Common myeloid progenitor, CD34-positive (primary cell): ENCODE data around the gene KLF2.

Source experiments
- CTCF ChIA-PET: fragments of 350-600 bp; sonication (Branson Sonifier 250); formaldehyde crosslinking; loops from one replicate; lab custom pipeline; 2021; ENCODE audit warnings: antibody characterized with exemption; lab: Charles Lee
- POLR2A ChIA-PET: fragments of 350-600 bp; sonication (Branson Sonifier 250); formaldehyde crosslinking; loops from one replicate; lab custom pipeline; 2021; ENCODE audit warnings: antibody characterized with exemption; lab: Charles Lee
- DNase-seq, 3 donors: peaks; one replicate each; pipeline versions ENCODE4 v3.0.0 to v3.0.0-alpha.2; 2013
- H3K27ac ChIP-seq, 2 experiments: 1 replicate in 1 of 2; 2 replicates in 1 of 2; pipeline ENCODE4 v1.7.0; 2013; ENCODE audit warnings: inconsistent platforms in 2 of 2, low read length in 2 of 2, mild to moderate bottlenecking in 2 of 2, low read depth in 1 of 2, moderate library complexity in 1 of 2; ENCODE audit not compliant: severe bottlenecking in 2 of 2, insufficient read depth in 1 of 2, poor library complexity in 1 of 2
- H3K27me3 ChIP-seq, 5 experiments: replicated peaks in 2 of 5; 1 replicate in 3 of 5; 2 replicates in 2 of 5; pipeline versions ENCODE4 v1.6.1 to v1.7.0; 2013; ENCODE audit warnings: low read length in 4 of 5, mild to moderate bottlenecking in 2 of 5, moderate library complexity in 2 of 5, inconsistent platforms in 1 of 5; ENCODE audit not compliant: insufficient read depth in 5 of 5, control insufficient read depth in 4 of 5
- H3K36me3 ChIP-seq, 4 experiments: 1 replicate in 2 of 4; 2 replicates in 2 of 4; pipeline versions ENCODE4 v1.6.1 to v1.7.0; 2013; ENCODE audit warnings: low read length in 3 of 4, control low read depth in 1 of 4, mild to moderate bottlenecking in 1 of 4; ENCODE audit not compliant: control insufficient read depth in 4 of 4, insufficient read depth in 4 of 4
- H3K4me1 ChIP-seq, 4 experiments: 1 replicate in 3 of 4; 2 replicates in 1 of 4; pipeline versions ENCODE4 v1.6.1 to v1.7.1; 2013; ENCODE audit warnings: low read length in 3 of 4, mild to moderate bottlenecking in 3 of 4, control low read depth in 1 of 4, inconsistent platforms in 1 of 4, moderate library complexity in 1 of 4; ENCODE audit not compliant: control insufficient read depth in 4 of 4, insufficient read depth in 4 of 4; ENCODE audit errors: control extremely low read depth in 1 of 4
- H3K4me3 ChIP-seq, 7 experiments: 1 replicate in 4 of 7; 2 replicates in 3 of 7; pipeline versions ENCODE4 v1.5.1 to v1.7.0; 2013; ENCODE audit warnings: mild to moderate bottlenecking in 7 of 7, low read length in 6 of 7, moderate library complexity in 6 of 7, inconsistent platforms in 2 of 7, low read depth in 2 of 7, control low read depth in 1 of 7; ENCODE audit not compliant: insufficient read depth in 4 of 7, control insufficient read depth in 1 of 7; ENCODE audit errors: extremely low read depth in 1 of 7
- H3K9me3 ChIP-seq, 5 experiments: 1 replicate in 4 of 5; 2 replicates in 1 of 5; pipeline versions ENCODE4 v1.6.1 to v1.7.1; 2013; ENCODE audit warnings: low read length in 4 of 5, mild to moderate bottlenecking in 2 of 5, inconsistent platforms in 1 of 5, low read depth in 1 of 5, moderate library complexity in 1 of 5; ENCODE audit not compliant: control insufficient read depth in 4 of 5, insufficient read depth in 2 of 5; ENCODE audit errors: control extremely low read depth in 1 of 5
- WGBS: methylation state at CpG from one replicate; pipeline ENCODE4 v1.1.5; 2013; ENCODE audit not compliant: insufficient coverage; 5-methylcytosine and 5-hydroxymethylcytosine counted together

The KLF2 gene

GRCh38 chr19:16372065-16372915, 47.7 kb downstream of the KLF2 start:
- POLR2A ChIA-PET, result interaction anchor here (1.1 kb wide), 1 partner anchor 48 kb away, joined by 4 read pairs; no protein-coding TSS in a partner anchor
- DNase-seq, result no peak
- Histone ChIP-seq H3K27ac (no peak overlapping the region), H3K9me3 (no peaks in the 10 kb centered on the region), H3K36me3 (peaks cover 3 to 48% (median 30%) of the 10 kb centered on the region in 4 experiments), H3K27me3 (peaks cover 0 to 4% (median 2%) of the 10 kb centered on the region in 5 experiments), H3K4me1 (peaks cover 33 to 58% (median 52%) of the 10 kb centered on the region in 4 experiments), H3K4me3 (peak overlapping the region in 5 of 7 experiments; percentile 4 to 62 (median 7))
- 83% methylated on average over 13 of the region's 17 CpGs for WGBS
- CTCF ChIA-PET, result interaction anchor here (0.7 to 3.5 kb wide), 9 partner anchors 10 to 125 kb away, joined by 3 to 19 read pairs (median 4); no protein-coding TSS in a partner anchor

- Histone ChIP-seq H3K27me3 (peaks cover 0 to 4% (median 2%) of the 10 kb centered on the region in 5 experiments), H3K9me3 (no peaks in the 10 kb centered on the region), H3K36me3 (peaks cover 3 to 51% (median 36%) of the 10 kb centered on the region in 4 experiments), H3K27ac (no peak overlapping the region), H3K4me1 (peaks cover 28 to 50% (median 44%) of the 10 kb centered on the region in 4 experiments), H3K4me3 (no peak overlapping the region)
- ChIA-PET POLR2A (interaction anchor here (1.0 kb wide), 1 partner anchor 49 kb away, joined by 4 read pairs; the partner anchor contains the start of gene KLF2), CTCF (interaction anchor here (1.0 to 2.2 kb wide), 3 partner anchors 10 to 34 kb away, joined by 3 to 6 read pairs (median 4); no protein-coding TSS in a partner anchor)
- WGBS, result 100% methylated on average over 4 of the region's 12 CpGs
- DNase-seq, result no peak
These were observed 48.5 kb downstream of the KLF2 start for GRCh38 chr19:16373079-16373478.

- Histone ChIP-seq H3K36me3 (peaks cover 3 to 53% (median 36%) of the 10 kb centered on the region in 4 experiments), H3K4me1 (peaks cover 23 to 45% (median 40%) of the 10 kb centered on the region in 4 experiments), H3K27me3 (peaks cover 0 to 4% (median 2%) of the 10 kb centered on the region in 5 experiments), H3K4me3 (no peak overlapping the region), H3K9me3 (no peaks in the 10 kb centered on the region), H3K27ac (no peak overlapping the region)
- POLR2A ChIA-PET, result interaction anchor here (1.0 kb wide), 1 partner anchor 49 kb away, joined by 4 read pairs; the partner anchor contains the start of gene KLF2
- CTCF ChIA-PET, result interaction anchor here (1.0 to 2.2 kb wide), 4 partner anchors 10 to 126 kb away, joined by 3 to 6 read pairs (median 4); no protein-coding TSS in a partner anchor
- 99% methylated on average over 12 of the region's 12 CpGs for WGBS
- DNase-seq, result no peak
These were observed 48.9 kb downstream of the KLF2 start for GRCh38 chr19:16373532-16373931.

GRCh38 chr19:16373989-16374388, 49.4 kb downstream of the KLF2 start:
- Histone ChIP-seq H3K36me3 (peaks cover 3 to 53% (median 36%) of the 10 kb centered on the region in 4 experiments), H3K27ac (no peak overlapping the region), H3K9me3 (no peaks in the 10 kb centered on the region), H3K4me1 (peaks cover 20 to 41% (median 36%) of the 10 kb centered on the region in 4 experiments), H3K4me3 (no peak overlapping the region), H3K27me3 (peaks cover 0 to 3% (median under 1%) of the 10 kb centered on the region in 5 experiments)
- whole genome bisulfite sequencing, result 88% methylated on average over 6 of the region's 8 CpGs
- DNase-seq, result no peak
- ChIA-PET CTCF (interaction anchor here (1.0 to 2.2 kb wide), 3 partner anchors 9 to 127 kb away, joined by 3 to 6 read pairs (median 3); no protein-coding TSS in a partner anchor), POLR2A (interaction anchor here (1.0 kb wide), 1 partner anchor 49 kb away, joined by 4 read pairs; the partner anchor contains the start of gene KLF2)

- POLR2A ChIA-PET, result no interaction called here
- no peak overlapping the region for H3K4me3 ChIP-seq
- no peaks in the 10 kb centered on the region for H3K9me3 ChIP-seq
- peaks cover 0 to 3% (median 0%) of the 10 kb centered on the region in 5 experiments for H3K27me3 ChIP-seq
- no peak overlapping the region for H3K27ac ChIP-seq
- peaks cover 17 to 36% (median 31%) of the 10 kb centered on the region in 4 experiments for H3K4me1 ChIP-seq
- DNase-seq, result no peak
- WGBS, result 98% methylated on average over 13 of the region's 13 CpGs
- CTCF ChIA-PET, result interaction anchor here (1.3 to 2.2 kb wide), 2 partner anchors 9 to 127 kb away, joined by 3 to 6 read pairs; no protein-coding TSS in a partner anchor
- H3K36me3 ChIP-seq, result peaks cover 3 to 55% (median 37%) of the 10 kb centered on the region in 4 experiments
These were observed 49.8 kb downstream of the KLF2 start for GRCh38 chr19:16374436-16374835.

- ChIA-PET CTCF (interaction anchor here (1.3 to 3.5 kb wide), 6 partner anchors 12 to 128 kb away, joined by 3 to 18 read pairs (median 6); no protein-coding TSS in a partner anchor), POLR2A (no interaction called here)
- peaks cover 3 to 57% (median 40%) of the 10 kb centered on the region in 4 experiments for H3K36me3 ChIP-seq
These were observed 50.7 kb downstream of the KLF2 start for GRCh38 chr19:16375157-16375935.

More at GRCh38 chr19:16375157-16375935, 50.7 kb downstream of the KLF2 start:
- Histone ChIP-seq H3K27ac (no peak overlapping the region), H3K4me3 (no peak overlapping the region), H3K4me1 (peaks cover 17 to 27% (median 22%) of the 10 kb centered on the region in 4 experiments), H3K9me3 (no peaks in the 10 kb centered on the region), H3K27me3 (no peaks in the 10 kb centered on the region)
- WGBS, result 98% methylated on average over 9 of the region's 14 CpGs
- no peak for DNase-seq
